ENCODE data around the gene NBEAL2.

- TF ChIP-seq EP300 (conservative IDR thresholded peaks at IDR 0.05; ENCODE audit: poor library complexity, severe bottlenecking) (no peak), CTCF (IDR thresholded peaks at IDR 0.05; ENCODE audit: poor library complexity, severe bottlenecking) (no peak), POLR2AphosphoS5 (IDR thresholded peaks at IDR 0.05) (no peak), TAF1 (IDR thresholded peaks at IDR 0.05; ENCODE audit: low read depth) (no peak), EZH2 (IDR thresholded peaks at IDR 0.05; ENCODE audit: borderline replicate concordance, insufficient read depth, low read length, poor library complexity, severe bottlenecking) (no peak)
Measured at GRCh38 chr3:47014036-47014435, 34.6 kb downstream of the NBEAL2 start.

Measured in neural cell (in vitro differentiated cells).